ENCODE data around the gene RIPOR3.
A peak's percentile ranks its signal among the peaks of the same experiment; 100 is the strongest.
"Not testable (repeated sequence)": the region's sequence is repeated elsewhere in the genome, so short reads cannot be mapped to it uniquely, and the experiment has no call there.

RIPOR3 gene

DNA sequence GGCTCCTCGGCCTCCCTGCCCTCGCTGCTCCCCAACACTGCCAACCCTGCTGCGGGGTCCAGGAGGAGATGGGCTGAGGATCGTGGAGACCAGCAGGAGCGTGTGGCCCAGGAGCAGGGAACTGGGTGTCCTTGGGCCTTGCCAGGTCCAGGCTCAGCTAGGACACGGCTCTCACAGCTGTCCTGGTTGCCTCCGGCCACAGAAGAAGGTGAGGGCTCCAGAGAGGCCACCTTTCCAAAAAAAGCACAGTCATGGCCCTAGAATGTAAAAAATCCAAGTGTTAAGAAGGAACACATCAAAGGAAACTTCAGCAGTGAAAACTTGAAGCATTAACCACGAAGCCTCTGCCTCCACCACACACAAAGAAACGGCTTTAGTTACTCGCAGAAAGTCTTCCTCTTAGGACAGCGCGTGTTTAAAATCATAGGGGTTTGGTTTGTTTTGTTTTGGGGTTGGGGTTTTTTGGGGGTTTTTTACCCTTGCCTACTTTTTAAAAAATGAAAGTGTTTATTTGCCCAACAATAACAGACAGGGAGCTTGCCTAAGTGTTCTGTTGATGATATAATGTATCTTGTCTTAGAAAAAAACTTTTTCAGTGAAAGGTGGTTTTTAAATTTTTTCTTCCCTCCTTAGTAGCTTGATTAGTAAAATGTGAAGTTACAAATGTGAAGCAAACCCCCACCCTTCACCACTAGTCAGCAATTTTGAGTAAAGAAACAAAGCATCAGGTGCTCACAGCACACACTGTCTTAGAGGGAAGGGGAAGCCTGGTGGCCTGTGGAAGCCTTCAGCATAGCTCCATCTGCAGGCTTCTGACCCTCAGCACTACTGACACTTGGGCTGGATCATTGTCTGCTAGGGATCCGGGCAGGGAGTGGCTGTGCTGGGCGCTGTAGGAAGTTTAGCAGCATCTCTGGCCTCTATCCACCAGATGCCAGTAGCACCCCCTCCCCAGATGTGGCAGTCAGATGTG is 121.2 kb downstream of the RIPOR3 start:
- no peak for DNase-seq

DNA sequence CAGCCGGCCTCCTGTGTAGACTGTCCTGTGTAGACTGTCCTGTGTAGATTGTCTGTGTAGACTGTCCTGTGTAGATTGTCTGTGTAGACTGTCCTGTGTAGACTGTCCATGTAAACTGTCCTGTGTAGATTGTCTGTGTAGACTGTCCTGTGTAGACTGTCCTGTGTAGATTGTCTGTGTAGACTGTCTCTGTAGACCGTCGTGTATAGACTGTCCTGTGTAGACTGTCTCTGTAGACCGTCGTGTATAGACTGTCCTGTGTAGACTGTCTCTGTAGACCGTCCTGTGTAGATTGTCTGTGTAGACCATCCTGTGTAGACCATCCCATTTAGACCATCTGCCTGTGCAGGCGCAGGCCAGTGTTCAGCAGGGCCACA is 121.9 kb downstream of the RIPOR3 start:
- not testable (repeated sequence) for DNase-seq

DNA sequence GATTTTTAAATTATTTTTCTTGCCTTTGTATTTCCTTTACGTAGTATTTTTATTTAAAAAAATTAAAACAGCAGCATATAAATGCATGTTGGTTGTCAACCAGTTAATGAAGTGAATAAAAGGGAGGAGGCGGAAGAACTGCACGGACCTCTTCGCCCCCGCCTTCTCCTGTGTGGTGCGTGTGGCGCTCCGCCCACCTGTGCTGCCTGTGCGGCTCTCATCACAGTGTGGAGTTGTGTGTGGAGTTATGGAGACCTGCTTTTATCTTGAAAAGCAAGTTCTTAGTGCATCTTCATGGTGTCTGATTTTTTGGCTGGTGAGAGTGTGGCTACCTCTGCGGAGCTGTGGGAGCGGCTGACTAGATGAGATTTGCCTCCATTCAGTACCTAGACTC is 122.8 kb downstream of the RIPOR3 start:
- DNase-seq, result no peak

DNA sequence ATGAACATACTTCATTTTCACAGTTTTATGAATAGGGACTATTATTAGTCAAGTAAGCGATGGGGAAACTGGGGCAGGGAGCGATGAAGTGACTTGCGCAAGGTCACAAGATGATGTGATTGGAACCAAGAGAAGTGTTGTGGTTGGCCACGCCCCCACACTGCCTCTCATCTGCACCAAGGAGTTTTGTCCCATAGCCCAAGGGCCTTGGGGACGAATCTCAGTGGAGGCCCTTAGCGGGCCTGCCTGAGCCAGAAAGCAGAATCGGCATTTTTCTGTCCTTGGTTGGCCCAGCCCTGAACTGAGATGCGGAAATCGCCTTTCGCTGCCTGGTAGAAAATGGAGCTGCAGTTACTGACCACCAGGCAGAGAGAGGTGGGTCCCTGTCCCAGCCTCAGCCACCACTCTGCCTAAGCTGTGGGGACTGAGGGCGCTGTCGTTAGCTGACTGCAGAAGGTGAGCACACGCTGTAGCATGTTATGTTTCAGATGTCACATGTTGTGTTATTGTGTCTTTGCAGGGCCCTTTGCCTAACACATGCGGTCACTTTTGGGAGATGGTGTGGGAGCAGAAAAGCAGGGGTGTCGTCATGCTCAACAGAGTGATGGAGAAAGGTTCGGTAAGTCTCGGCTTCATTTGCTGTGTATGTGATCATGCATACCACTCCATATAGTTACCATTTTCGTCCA is 123.3 kb downstream of the RIPOR3 start:
- DNase-seq, result no peak

DNA sequence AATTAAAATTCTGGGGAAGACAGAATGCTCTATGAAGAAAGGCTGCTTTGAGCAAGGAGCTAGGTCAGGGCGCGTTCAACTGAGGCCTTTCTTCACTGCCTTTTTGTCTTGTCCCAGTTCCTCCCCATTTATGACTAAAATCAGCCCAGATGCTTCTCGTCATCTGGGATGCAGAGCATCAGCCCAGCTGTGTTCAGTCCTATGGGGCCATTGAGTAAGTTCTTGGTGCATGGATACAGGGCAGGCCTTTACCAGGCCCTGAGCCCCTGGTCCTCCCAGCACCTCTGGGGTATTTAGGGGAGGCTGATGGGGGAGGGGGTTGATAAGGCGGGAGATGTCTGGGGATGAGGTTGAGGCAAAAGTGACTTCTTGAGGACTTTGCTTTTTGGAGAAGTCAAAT is 125.5 kb downstream of the RIPOR3 start:
- DNase-seq, result no peak

DNA sequence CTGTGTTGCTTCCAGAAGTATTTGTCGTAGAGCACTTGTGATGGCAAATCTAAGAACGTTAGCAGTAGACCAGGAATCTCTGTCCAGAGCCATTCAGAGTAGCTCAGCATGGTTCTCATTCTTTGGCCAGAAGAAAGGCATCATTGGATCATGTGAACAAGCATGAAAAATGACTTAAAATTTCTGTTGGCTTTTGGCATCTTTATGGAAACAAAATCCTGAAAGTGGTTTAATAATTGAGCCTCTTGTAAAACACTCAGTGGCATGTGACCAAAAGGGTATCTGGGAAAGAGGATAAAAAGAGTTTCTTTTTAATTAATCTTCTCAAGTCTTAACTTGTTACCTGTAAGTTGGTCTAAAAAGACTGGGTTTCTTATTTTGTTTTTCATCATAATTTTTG is 126.0 kb downstream of the RIPOR3 start:
- DNase-seq, result no peak

DNA sequence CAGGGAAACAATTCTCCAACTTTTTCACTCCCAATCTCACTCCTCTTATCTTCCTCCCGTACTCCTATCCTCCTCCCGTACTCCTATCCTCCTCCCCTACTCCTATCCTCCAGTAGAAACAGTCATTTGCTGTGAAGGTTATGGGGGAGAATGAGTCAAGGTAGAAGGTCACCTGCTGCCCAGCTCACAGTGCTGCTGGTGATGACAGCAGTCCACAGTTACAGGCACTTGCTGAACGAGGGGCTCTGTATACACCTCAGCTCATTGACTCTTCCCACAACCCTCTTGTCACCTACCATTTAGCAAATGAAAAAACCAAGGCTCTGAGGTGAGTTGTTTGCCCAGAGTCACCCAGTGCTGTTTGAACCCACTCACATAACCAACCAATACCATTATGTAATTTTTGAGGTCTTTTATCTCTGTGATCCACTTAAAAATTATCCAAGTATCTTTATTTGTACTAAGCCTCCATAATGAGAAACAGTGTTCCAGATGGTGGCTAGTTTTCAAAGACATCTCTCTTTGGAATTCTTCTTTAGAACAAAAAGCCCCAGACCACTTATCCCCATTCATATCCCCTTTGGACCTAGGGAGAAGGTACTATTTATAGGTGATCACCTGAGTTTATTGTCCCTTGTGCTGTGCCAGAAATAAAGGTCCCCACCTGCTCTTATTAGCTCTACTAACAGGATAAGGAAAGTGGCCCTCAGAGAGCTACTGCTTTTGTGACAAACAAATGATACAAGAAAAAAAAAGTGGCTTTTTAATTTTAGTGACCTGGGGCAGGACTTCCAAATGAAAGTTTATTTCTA is 128.0 kb downstream of the RIPOR3 start:
- DNase-seq, result no peak

DNA sequence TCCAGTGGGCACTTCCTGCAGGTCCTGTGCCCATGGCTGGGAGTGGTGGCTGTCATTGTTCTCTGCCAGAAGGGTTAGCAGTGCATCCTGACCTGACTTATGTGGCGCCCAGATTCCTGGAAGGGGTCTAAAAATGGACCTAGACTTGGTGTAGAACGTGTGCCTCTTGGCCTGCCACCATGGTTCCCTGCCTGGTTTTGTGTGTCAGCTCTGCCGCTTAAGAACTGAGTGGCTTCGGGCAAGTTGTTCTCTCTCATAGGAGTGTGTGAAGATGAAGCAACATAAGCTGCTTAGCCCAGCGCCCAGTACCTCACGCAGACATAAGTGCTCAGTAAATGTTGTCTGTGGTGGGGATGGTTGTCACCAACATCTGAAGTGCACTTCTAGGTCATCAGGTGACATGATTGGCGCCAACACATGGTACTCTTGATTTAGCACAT is 129.1 kb downstream of the RIPOR3 start:
- no peak for DNase-seq

DNA sequence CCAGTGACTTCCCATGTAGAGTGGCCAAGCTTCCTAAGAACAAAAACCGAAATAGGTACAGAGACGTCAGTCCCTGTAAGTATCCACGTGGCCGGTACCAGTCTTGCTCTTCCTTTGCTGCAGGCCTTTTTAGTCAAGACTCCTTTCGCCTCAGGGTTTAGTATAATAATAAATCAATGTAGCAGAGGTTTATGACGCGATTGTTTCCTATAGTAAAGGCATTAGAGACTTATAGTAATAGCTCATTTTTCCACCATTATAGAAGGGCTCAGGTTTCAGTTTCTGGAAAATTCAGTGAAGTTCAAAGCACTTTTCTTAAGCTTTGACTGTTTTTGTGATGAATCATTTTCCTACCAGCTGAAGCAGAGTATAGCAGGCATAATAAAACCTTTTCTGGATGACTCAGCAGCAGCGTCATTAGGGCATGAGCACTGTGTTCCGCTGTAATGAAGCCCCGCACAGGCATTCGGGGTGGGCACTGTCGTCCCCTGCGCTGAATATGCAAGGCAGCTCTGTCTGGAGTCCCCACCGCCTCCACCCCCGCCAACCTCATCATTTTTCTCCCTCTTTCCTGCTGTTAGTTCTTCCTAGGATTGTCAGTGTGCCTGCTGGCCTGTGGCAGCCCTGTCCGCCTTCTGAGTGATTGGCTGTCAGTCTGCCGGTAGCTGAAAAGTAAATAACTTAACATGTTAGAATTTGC is 129.8 kb downstream of the RIPOR3 start:
- DNase-seq, result peak; percentile 47

DNA sequence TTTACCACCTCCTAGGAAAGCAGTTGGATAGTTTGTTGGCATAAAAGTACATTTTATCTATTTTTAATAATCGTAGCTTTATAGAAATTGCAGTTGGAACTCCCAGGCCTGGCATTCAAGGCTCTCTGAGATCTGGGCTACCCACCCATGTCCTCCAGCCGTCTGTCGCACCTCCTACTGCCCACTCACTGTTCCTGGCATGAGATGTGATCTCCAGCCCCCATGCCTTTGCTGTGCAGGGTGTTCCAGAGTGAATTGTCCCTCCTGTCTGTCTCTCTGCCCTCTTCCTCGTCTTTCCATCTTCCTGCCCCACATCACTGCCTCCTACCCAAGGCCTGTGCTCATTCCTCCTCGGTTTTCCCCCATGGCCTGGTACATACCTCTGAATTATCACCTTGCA is 130.5 kb downstream of the RIPOR3 start:
- DNase-seq, result no peak

DNA sequence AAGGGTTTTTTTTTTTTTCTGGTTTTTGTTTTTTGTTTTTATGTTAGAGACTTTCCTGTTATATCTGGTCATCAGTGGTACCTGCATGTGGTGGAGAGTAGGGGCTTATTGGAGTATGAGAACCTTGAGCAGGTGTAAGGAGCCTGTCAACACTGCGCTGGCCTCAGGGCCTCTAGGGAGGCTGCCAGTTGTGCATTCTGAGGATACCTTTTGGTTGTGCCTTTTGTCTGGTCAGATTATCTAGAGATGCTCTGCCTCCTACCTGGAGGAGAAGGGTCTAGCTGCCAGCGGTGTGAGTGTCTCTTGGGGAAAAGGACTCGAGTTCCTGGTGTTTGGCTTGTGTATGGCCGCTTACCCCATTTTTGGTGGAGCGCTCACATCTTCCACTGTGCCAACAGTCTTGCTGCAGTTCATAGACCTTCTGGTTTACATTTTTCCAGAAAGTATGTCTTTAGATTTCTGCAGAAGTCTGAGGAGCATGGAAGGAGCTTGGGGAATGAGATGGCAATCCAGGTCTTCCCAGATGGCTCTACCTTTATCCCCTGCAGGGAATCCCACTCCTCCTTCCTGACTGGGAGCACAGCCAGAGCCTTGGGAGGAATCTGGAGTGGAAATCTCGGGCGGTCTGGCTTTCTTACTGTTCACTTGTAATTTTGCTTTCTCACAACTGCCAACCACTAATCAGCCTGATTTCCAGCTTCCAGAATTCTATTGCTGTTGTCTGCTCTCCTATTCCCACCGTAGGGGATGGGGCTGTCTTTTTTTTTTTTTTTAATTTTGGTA is 131.3 kb downstream of the RIPOR3 start:
- DNase-seq, result no peak

DNA sequence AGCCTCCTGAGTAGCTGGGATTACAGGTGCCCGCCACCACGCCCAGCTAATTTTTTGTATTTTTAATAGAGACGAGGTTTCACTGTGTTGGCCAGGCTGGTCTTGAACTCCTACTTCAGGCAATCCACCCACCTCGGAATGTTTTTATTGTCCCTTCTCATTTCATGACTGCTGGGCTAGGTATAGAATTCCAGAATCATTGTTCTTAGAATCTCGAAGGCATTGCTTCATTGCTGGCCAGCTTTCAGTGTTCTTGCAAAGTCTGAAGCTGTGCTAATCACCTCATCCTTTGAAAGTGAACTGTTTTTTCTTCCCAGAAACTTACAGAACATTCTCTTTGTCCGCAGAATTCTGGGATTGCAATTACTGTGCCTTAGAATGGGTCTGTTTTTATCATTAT is 132.2 kb downstream of the RIPOR3 start:
- no peak for DNase-seq

DNA sequence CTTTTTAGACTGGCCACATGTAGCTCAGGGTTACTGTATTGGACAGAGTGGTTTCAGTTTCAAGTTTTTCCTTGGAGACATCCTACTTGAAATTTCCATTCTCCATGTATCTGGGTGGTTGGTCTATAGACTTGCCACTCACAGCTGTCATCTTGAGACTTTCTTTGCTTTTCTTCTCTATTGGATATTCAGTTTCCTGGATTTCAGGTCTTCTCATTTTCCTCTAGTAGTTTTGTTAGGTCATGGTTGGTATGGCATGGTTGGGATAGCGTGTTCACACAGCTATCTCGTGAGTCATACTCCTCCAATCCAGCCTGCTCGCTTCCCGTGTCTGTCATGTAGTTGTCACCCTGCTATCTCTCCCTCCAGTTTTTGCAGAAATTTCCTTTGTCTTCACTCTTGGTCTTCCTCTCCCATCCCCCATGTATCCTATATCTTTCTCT is 132.8 kb downstream of the RIPOR3 start:
- no peak for DNase-seq

DNA sequence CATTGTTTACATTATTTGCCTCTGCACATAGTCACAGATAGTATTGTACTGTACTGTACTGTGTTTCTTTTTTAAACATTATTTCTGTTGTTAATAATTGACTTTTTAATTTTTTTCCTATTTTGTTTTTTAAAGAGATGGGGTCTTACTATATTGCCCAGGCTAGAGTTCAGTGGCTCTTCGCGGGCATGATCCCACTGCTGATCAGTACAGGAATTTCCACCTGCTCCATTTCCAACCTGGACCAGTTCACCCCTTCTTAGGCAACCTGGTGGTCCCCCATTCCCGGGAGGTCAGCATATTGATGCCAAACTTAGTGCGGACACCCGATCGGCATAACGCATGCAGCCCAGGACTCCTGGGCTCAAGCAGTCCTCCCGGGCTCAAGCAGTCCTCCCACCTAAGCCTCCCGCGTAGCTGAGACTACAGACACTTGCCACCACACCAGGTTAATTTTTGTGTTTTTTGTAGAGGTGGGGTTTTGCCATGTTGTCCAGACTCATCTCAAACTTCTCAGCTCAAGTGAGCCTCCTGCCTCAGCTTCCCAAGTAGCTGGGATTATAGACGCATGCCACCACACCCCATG is 133.7 kb downstream of the RIPOR3 start:
- no peak for DNase-seq

DNA sequence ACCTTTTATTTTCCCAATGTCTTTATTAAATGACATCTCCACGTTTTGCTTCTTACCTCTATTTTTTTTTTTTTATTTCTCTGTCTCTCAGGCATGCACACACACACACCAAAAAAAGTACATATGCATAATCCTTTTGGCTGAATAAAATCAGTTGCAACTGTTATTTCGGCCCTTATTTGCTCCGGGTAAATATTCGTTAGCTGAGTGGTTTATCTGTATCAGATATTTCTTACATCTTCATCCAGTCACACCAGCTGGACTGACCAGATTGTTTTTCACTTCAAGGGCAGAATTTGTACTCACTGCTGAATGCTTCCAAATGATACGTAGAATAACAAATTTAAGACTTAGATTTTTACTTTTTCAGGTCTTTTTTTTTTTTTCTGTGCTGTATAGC is 135.7 kb downstream of the RIPOR3 start:
- no peak for DNase-seq

DNA sequence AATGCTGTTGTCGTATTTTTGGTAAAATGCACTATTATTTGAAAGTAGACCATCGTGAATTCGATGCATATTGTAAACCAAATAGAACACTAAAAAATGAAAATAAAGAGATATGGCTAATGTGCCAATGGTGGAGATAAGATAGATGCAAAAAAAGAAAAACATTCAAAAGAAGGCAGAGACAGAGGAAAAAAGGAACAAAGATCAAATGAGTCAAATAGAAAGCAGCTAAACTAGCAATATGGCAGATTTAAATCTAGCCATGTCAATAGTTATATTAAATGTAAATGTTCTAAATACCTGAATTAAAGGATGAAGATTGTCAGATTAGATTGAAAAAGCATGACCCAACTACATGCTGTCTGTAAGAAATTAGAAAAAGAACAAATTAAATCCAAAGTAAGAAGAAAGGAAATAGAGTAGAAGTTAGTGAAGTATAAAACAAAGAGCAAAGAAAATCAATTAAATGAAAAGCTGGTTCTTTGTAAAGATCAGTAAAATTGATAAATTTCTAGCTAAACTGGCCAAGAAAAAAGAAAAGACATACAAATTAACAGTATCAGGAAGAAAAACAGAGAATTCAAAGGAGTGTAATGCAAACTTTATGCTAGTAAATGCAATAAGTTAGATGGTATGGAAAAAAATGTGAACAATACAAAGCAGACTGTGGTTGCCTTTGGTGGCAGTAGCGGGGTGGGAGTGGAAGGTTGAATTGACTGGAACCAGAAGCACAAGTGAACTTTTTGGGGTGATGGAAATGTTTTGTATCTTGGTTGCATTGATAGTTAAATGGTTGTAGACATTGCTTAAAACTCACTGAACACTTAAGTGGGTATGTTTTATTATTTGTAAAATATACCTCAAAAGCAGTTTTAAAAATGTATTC is 136.4 kb downstream of the RIPOR3 start:
- no peak for DNase-seq

DNA sequence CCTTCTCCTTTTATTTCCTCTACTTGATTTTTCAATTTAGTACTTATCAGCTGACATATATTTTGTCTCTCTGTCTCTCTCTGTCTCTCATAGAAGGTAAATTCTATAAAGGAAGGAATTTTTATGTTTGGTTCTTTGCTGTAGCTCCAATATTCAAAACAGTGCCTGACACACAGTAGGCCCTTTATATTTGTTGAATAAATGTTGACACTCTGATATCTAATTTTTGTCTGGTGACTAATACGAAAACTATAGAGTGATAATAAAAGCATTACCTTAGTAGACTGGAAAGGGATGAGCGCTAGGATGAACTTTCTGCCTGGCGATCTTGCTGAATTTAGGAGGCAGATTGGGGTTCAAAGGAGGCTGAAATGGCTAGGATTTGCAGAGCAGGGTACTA is 138.4 kb downstream of the RIPOR3 start:
- DNase-seq, result no peak

DNA sequence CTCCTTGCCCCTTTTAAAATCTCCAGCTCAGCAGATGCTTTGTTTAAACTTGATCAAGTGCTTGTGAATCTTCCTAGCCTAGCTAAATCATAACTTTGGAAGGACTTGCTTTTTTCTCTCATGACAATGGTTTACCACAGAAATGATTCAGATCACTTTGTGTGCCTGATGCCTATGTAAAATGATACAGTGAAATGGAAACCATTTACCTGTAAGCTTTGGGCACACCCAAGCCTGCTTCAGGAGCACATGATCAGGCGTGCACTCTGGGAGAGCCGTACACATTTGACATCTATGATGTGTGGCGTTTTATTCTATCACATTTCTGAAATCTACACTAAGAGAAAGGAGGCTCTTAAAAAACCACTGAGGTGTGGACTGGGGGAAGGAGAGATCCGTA is 140.1 kb downstream of the RIPOR3 start:
- DNase-seq, result no peak

DNA sequence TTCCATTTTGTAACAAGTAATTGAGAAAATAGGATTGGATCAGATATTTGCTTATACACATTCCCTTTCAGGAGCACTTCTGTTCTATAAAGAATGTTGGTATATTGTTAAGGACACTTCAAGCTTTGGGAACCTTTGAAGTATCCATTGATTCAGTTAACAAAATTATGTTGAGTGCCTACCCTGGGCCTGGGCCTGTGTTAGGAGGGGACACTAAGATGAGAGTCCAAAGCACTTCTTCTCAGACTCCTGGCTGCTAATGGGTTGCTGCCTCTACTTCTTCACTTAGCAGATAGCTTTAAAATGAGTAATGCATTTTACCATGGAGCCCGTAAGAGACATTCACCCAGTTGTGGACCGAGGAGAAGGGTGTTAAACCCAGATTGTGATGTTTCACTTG is 140.8 kb downstream of the RIPOR3 start:
- DNase-seq, result no peak

DNA sequence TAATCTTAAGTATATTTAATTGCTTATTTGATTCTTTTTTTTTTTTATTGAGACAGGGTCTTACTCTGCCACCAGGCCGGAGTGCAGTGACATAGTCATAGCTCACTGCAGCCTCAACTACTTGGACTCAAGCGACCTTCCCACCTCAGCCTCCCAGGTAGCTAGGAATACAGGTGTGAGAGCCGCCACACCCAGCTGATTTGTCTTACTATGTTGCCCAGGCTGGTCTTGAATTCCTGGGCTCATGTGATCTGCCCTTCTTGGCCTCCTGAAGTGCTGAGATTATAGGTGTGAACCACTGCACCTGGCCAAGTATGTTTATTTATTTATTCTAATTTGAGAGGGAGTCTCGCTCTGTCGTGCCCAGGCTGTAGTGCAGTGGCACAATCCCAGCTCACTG is 142.9 kb downstream of the RIPOR3 start:
- DNase-seq, result no peak

Measured in activated T-cell treated with anti-CD3 and anti-CD28 coated beads, Interleukin-2, amount 50 U/mL, for 1 hour (primary cell).